Embryonic facial prominence (tissue), 1 donor: ENCODE data around the gene CD59.
A peak's percentile ranks its signal among the peaks of the same experiment; 100 is the strongest.

Source experiments
- DNase-seq: peaks from one replicate; pipeline ENCODE4 v3.0.0-alpha.2; 2016; ENCODE audit errors: extremely low spot score

CD59 gene

GRCh38 chr11:33736148-33736812 lies at the start of gene CD59:
CD59 (minus strand) TSS chr11:33736423; CDS start chr11:33722445, 13,978 bp downstream.
- DNase-seq: peak; percentile 60

- DNase-seq: no peak
These were observed 49.4 kb upstream of the CD59 start for GRCh38 chr11:33785609-33786008.

- DNase-seq: no peak
These were observed 43.8 kb upstream of the CD59 start for GRCh38 chr11:33779849-33780528.

- peak; percentile 56 for DNase-seq
These were observed 42.5 kb upstream of the CD59 start for GRCh38 chr11:33778675-33779074.

- DNase-seq: no peak
These were observed 41.7 kb upstream of the CD59 start for GRCh38 chr11:33777906-33778305.

- DNase-seq: no peak
These were observed 39.7 kb upstream of the CD59 start for GRCh38 chr11:33775832-33776470.

- DNase-seq: no peak
These were observed 39.2 kb upstream of the CD59 start for GRCh38 chr11:33775467-33775807.

- no peak for DNase-seq
These were observed 38.7 kb upstream of the CD59 start for GRCh38 chr11:33774736-33775466.

GRCh38 chr11:33773987-33774735 lies 37.9 kb upstream of the CD59 start, which contains the start of gene FBXO3:
FBXO3 (minus strand) TSS chr11:33774520; CDS start chr11:33774497, 23 bp downstream.
- DNase-seq: peak; percentile 80

- no peak for DNase-seq
These were observed 37.3 kb upstream of the CD59 start for GRCh38 chr11:33773404-33773986.

- DNase-seq: no peak
These were observed 36.6 kb upstream of the CD59 start for GRCh38 chr11:33772870-33773269.

GRCh38 chr11:33772300-33772699 lies 36.1 kb upstream of the CD59 start:
- DNase-seq: no peak

GRCh38 chr11:33770236-33770635 lies 34.0 kb upstream of the CD59 start:
- DNase-seq: no peak

GRCh38 chr11:33769542-33769941 lies 33.3 kb upstream of the CD59 start:
- DNase-seq: no peak

GRCh38 chr11:33767624-33768023 lies 31.4 kb upstream of the CD59 start:
- no peak for DNase-seq

GRCh38 chr11:33766085-33766484 lies 29.9 kb upstream of the CD59 start:
- no peak for DNase-seq

- DNase-seq: no peak
These were observed 25.2 kb upstream of the CD59 start for GRCh38 chr11:33761471-33761870.

- DNase-seq: no peak
These were observed 17.2 kb upstream of the CD59 start for GRCh38 chr11:33753304-33753967.

GRCh38 chr11:33751878-33752277 lies 15.7 kb upstream of the CD59 start:
- DNase-seq: no peak

GRCh38 chr11:33747979-33748378 lies 11.8 kb upstream of the CD59 start:
- no peak for DNase-seq

GRCh38 chr11:33743291-33743690 lies 7.1 kb upstream of the CD59 start:
- no peak for DNase-seq
